ENCODE measurements around the gene MLXIPL.

The MLXIPL gene

GRCh38 chr7:73578342-73579128, 45.8 kb downstream of the MLXIPL start, which contains the start of gene TBL2:
Gene TBL2 (minus strand): TSS chr7:73578579. CDS start chr7:73578549, 30 bp downstream.
- TF ChIP-seq, protein P1, sequence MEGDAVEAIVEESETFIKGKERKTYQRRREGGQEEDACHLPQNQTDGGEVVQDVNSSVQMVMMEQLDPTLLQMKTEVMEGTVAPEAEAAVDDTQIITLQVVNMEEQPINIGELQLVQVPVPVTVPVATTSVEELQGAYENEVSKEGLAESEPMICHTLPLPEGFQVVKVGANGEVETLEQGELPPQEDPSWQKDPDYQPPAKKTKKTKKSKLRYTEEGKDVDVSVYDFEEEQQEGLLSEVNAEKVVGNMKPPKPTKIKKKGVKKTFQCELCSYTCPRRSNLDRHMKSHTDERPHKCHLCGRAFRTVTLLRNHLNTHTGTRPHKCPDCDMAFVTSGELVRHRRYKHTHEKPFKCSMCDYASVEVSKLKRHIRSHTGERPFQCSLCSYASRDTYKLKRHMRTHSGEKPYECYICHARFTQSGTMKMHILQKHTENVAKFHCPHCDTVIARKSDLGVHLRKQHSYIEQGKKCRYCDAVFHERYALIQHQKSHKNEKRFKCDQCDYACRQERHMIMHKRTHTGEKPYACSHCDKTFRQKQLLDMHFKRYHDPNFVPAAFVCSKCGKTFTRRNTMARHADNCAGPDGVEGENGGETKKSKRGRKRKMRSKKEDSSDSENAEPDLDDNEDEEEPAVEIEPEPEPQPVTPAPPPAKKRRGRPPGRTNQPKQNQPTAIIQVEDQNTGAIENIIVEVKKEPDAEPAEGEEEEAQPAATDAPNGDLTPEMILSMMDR (conservative IDR thresholded peaks at IDR 0.05; ENCODE audit: low read depth, low read length): no peak
- H3K4me3 ChIP-seq (ENCODE audit: low read length): peak within 1 kb of the TSS; percentile 83
- DNase-seq (ENCODE audit: low read depth): peak; percentile 90

DNA sequence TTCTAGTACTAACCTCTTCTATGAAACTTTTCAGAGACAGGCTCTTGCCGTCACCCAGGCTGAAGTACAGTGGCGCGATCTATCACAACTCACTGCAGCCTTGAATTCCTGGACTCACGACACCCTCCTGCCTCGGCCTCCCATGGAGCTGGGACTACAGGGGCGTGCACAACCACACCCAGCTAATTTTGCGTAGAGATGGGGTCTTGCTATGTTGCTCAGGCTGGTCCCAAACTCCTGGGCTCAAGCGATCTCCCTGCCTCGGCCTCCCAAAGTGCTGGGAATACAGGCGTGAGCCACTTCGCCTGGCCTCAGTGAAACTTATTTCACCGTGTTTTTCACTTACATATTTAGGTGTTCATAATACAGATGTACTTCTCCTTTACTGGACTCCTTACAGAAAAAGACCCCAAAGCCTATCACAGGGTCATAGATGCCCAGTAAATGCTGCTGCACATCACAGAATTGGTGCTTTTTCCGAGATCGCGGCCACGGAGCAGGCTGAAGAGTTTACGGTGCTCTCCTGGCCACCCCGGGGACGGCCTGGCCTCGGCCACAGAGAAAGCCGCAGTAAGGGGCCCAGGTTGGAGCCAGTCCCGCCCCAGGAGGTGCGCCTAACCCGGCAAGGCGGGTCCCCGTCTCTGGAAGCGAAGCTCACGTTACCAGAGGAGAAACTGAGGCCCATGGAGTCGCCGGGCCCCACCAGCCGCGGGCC, 46.5 kb downstream of the MLXIPL start:
- DNase-seq (ENCODE audit: low read depth): no peak
- peak overlapping the region; percentile 83 for H3K4me3 ChIP-seq (ENCODE audit: low read length)
- TF ChIP-seq, protein P1 (conservative IDR thresholded peaks at IDR 0.05; ENCODE audit: low read depth, low read length): no peak

DNA sequence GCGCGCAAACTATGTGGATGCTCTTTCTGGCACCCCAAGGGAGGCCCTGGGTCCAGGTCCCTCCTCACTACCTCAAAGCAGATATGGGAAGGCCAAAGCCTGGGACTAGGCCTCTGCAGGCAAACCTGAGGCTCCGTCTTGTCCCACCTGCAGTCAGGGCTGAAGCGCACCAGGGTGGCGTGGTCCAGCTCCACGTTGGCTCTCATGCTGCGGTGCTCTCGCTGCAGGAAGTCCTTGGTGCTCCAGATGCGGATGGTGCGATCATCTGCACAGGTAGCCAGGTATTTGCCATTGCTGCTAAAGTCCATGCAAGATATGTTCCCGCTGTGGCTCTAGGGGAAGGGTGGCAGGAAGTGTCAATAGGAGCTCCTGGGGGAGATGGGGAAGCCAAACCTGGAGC, 50.5 kb downstream of the MLXIPL start:
- TF ChIP-seq, protein P1 (conservative IDR thresholded peaks at IDR 0.05; ENCODE audit: low read depth, low read length): no peak
- no peak for DNase-seq (ENCODE audit: low read depth)
- no peak overlapping the region for H3K4me3 ChIP-seq (ENCODE audit: low read length)

DNA sequence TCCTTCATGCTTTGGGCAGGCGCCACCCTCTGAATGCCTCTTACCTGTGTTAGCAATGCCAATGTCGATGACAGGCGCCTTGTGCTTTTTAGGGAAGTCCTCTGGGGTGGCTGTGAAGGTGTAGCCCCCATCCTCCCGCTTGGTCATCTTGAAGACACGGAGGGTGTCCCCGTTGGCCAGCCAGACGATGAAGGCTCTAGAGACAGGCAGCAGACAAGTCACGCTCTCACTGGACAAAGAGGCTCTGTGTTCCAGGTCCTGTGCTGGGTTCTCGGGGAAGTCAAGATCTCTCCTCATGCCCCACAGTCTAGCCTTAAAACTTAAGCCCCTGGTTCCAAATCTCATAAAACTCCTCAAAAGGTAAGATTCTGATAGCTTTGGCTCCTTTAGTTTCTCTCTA, 51.0 kb downstream of the MLXIPL start:
- no peak for DNase-seq (ENCODE audit: low read depth)
- TF ChIP-seq, protein P1 (conservative IDR thresholded peaks at IDR 0.05; ENCODE audit: low read depth, low read length): no peak
- H3K4me3 ChIP-seq (ENCODE audit: low read length): no peak overlapping the region

DNA sequence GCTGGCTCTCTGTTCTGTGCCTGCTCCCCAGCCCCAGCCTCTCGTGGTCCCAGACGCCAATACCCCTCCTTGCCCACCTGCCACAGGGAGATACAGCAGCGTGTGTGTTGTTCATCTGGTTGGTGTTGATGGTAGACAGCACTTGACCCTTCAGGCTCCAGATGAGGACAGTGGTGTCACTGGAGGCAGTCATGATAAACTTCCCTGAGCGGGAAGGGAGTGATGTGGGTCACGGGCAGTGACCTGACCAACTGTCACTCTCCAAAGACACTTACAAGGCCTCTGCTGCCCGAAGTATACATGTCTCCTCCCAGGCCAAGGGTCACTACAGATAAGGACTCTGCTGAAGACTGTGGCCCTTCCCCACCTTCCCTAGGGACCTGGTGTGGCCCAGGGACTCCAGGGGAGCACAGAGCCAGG, 51.5 kb downstream of the MLXIPL start:
- TF ChIP-seq, protein P1 (conservative IDR thresholded peaks at IDR 0.05; ENCODE audit: low read depth, low read length): no peak
- no peak for DNase-seq (ENCODE audit: low read depth)
- H3K4me3 ChIP-seq (ENCODE audit: low read length): no peak overlapping the region

GRCh38 chr7:73570977-73571376, 53.3 kb downstream of the MLXIPL start:
- no peak overlapping the region for H3K4me3 ChIP-seq (ENCODE audit: low read length)
- no peak for DNase-seq (ENCODE audit: low read depth)
- TF ChIP-seq, protein P1 (conservative IDR thresholded peaks at IDR 0.05; ENCODE audit: low read depth, low read length): no peak

Data from retinal pigment epithelial cell (primary cell).